GM12873 (cell line): ENCODE results near the gene IRAG1.

Experiments
- TF ChIP-seq, protein P1 (sequence below): IDR thresholded peaks from 2 replicates; pipeline ENCODE4 v1.5.1; 2012; ENCODE audit warnings: low read depth, mild to moderate bottlenecking, moderate library complexity, low read length, control low read depth; ENCODE audit not compliant: insufficient read depth; ENCODE audit errors: missing control alignments

IRAG1 gene

DNA sequence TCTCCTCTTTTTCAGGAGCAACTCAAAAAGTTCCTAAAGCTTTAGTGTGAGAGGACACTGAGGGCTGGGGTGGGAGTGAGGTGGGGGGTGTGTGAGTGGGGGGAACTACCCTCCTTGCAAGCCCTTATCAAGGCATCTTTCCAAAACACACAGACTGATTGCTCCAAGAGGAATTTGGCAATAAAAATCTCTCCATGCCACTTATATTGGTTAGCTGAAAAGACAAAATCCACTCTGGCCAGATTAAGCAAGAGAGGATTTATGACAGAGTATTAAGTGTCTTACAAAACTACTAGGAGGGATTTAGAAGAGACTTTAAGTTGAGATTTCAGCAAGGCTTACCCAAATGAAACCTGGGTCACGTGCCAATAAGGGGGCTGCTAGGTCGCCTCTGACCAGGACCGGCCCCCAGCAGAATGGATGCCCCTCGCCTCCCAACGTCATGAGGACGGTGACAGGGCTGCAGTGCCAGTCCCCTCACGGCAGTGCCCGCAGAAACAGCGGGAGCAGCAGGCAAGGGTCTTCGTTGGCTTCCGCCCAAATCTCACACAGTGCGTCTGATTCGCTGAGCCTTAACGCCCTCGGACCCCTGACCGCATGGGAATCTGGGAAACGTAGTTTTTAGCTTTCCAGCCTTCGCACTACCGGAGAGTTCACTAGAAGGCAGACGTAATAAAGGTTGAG is 35.4 kb upstream of the IRAG1 start:
- TF ChIP-seq, protein P1, sequence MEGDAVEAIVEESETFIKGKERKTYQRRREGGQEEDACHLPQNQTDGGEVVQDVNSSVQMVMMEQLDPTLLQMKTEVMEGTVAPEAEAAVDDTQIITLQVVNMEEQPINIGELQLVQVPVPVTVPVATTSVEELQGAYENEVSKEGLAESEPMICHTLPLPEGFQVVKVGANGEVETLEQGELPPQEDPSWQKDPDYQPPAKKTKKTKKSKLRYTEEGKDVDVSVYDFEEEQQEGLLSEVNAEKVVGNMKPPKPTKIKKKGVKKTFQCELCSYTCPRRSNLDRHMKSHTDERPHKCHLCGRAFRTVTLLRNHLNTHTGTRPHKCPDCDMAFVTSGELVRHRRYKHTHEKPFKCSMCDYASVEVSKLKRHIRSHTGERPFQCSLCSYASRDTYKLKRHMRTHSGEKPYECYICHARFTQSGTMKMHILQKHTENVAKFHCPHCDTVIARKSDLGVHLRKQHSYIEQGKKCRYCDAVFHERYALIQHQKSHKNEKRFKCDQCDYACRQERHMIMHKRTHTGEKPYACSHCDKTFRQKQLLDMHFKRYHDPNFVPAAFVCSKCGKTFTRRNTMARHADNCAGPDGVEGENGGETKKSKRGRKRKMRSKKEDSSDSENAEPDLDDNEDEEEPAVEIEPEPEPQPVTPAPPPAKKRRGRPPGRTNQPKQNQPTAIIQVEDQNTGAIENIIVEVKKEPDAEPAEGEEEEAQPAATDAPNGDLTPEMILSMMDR = no peak

DNA sequence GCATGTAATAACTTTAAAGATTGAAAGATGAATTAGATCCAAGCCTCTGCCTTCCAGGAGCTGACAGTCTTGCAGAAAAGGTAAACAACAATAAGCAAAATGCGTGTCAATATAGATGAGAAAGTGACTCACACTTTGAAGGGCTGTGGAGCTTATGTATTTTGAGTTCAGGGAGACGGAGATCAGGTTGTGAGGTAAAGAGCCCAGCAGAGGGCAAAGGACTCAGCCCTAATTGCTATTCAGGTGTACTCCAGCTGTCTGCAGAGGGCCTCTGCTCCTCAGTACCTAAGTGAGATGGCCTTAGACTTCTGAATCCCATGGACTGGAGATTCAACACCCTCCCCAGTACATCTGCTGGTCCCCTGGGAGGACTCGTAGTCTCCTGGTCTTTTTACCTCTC is 34.6 kb upstream of the IRAG1 start:
- TF ChIP-seq, protein P1 = no peak

DNA sequence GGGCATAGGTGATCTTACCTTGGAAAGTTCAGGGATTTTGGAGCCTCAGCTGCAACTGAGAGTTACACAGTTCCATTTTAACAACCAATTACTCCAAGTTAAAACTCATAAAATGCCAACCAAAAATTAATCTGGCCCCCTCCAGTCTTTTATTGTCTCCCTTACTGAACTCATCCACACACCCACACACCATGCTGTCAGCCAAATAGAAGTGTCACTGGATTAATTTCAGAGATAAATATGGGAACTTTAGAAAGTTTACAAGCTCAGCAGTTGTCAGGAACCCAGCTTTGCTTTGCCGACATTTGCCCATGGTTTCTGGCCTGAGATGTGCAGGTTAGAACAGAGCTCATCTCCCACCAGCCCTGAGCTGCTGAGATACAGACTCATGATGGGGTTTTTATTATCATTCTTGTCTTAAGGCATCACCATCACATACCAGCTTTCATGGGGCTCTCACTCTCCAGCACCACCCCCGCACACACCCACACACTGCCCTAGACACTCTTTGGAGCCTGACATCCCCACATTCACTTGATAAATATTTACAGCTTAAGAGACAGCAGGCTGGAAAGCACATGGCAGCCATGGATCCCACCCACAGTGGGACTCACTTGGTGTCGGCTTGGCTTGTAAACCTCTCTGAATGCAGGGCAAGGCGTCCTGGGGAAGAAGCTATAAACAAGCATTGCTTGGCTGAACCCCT is 33.7 kb upstream of the IRAG1 start:
- TF ChIP-seq, protein P1 = no peak

DNA sequence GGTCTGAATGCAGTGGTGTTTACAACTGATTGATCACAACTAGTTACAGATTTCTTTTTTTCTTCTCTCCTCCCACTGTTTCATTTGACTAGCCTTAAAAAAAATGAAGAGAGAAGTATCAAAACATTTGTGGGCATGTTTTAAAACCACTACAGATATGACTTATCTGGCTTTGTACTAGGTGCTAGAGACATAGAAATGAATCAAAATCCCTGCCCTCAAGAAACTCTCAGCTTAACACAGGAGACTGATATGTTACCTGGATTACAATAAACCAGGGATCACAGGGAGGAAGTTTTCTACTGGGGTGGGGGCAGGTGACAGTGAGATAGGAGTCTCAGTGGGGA is 32.3 kb upstream of the IRAG1 start:
- TF ChIP-seq, protein P1 = no peak

DNA sequence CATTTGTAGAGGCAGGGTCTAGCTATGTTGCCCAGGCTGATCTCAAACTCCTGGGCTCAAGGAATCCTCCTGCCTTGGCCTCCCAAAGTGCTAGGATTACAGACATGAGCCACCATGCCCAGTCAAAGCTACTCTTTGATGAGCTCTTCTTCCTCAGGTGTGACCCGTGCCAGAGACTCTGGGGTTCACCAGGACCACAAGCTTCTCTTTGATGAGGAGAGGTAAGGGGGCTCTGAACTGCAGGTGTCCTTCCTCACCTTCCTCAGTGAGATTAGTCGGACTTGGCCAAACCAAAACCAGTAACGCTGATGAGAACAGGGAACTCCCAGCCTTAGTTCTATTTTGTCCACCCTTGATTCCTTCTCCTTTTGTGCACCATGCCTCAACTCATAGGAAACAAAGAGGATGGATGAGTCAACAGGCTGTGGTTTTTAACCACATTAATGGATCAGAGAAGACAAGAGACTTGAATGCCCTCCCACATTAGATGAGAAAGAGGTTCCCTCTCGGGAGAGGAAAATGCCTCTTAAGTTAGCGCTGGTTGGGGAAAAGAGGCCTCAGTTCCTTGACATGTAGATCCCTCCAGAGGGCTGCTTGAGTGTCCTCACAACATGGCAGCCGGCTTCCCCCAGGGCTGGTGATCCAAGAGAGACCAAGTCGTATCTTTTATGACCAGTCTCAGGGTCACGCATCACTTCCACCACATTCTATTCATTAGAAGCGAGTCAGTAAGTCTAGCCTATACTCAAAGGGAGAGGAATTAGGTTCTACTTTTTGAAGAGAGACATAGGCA is 31.8 kb upstream of the IRAG1 start:
- TF ChIP-seq, protein P1 = no peak

DNA sequence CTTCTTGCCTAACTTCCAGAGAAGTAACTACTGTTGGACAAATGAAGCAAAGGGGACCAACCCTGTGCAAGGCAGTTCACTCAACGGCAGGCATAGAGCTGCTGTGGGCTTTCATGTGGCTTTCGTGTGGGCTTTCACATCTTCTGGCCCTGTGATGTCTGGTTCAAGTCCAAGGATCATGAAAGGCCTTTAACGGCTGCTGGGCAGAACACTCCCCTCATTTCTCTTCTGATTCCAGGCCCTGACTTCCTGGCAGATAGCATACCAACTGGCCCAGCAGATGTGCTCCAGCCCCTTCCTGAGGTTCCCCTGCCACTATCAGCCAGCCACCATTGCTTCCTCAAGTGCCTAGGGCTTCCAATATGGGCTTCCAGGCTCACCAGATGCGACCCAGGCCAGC is 28.8 kb upstream of the IRAG1 start:
- TF ChIP-seq, protein P1 = no peak

DNA sequence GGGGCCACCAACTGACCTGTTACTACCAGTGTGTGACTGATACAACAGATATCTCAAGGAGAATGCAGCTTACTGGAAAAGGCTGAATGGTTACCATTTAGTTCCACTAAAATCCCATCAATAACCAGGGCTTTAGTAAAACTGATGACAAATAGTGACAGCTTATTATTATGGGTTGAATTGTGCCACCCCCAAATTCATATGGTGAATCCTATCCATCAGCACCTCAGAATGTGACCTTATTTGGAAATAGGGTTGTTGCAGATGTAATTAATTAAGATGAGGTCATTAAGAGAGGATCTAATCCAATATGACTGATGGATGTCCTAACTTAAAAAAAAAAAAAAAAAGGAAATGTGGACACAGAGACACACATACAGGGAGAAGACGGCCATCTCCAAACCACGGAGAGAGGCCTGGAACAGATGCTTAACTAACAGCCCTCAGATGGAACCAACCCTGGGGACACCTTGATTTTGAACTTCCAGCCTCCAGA is 27.4 kb upstream of the IRAG1 start:
- TF ChIP-seq, protein P1 = no peak
